Spleen (tissue), 11 donors: ENCODE data around the gene HSPA4L. TPM values are rescaled to one million over a fixed set of nuclear protein-coding genes. Genes with fewer than 3 reads are reported as not detected.

Experiments
- DNase-seq: peaks from one replicate; pipeline ENCODE4 v3.0.0-alpha.2; 2020
- H3K27ac ChIP-seq, 8 donors: fragments of 200-600 bp; sonication (generic) in 7 of 8; 1 replicate in 4 of 8; 2 replicates in 4 of 8; pipeline versions ENCODE4 v1.5.0 to v1.8.0; 2016 to 2021; ENCODE audit warnings: inconsistent platforms in 4 of 8, mild to moderate bottlenecking in 4 of 8, moderate library complexity in 1 of 8
- H3K27me3 ChIP-seq, 7 donors: fragments of 200-600 bp; sonication (generic) in 6 of 7; replicated peaks in 1 of 7; 1 replicate in 4 of 7; 2 replicates in 3 of 7; pipeline versions ENCODE4 v1.5.0 to v1.8.0; 2016 to 2021; ENCODE audit warnings: inconsistent platforms in 3 of 7, mild to moderate bottlenecking in 1 of 7
- H3K36me3 ChIP-seq, 6 donors: fragments of 200-600 bp; sonication (generic) in 5 of 6; 1 replicate in 4 of 6; 2 replicates in 2 of 6; pipeline versions ENCODE4 v1.5.0 to v1.8.0; 2016 to 2021; ENCODE audit warnings: inconsistent platforms in 2 of 6
- H3K4me1 ChIP-seq, 6 donors: fragments of 200-600 bp; sonication (generic) in 5 of 6; 1 replicate in 3 of 6; 2 replicates in 3 of 6; pipeline versions ENCODE4 v1.5.0 to v1.8.0; 2016 to 2021; ENCODE audit warnings: inconsistent platforms in 3 of 6
- H3K4me3 ChIP-seq, 8 donors: fragments of 200-600 bp; sonication (generic) in 7 of 8; 1 replicate in 4 of 8; 2 replicates in 4 of 8; pipeline versions ENCODE4 v1.5.0 to v1.8.0; 2016 to 2021; ENCODE audit warnings: inconsistent platforms in 4 of 8, mild to moderate bottlenecking in 4 of 8, moderate library complexity in 2 of 8
- H3K9me3 ChIP-seq, 8 donors: fragments of 200-600 bp; sonication (generic) in 7 of 8; 1 replicate in 4 of 8; 2 replicates in 4 of 8; pipeline versions ENCODE4 v1.5.0 to v1.8.0; 2016 to 2021; ENCODE audit warnings: inconsistent platforms in 4 of 8
- POLR2A ChIP-seq, 3 donors: fragments of 450-650 bp; IDR thresholded peaks; one replicate each; pipeline ENCODE4 v1.5.1; 2017; ENCODE audit warnings: antibody characterized with exemption in 3 of 3, mild to moderate bottlenecking in 1 of 3
- POLR2AphosphoS5 ChIP-seq, 3 donors: sonication (generic); formaldehyde crosslinking; IDR thresholded peaks; one replicate each; pipeline ENCODE4 v1.5.1; 2017; ENCODE audit warnings: antibody characterized with exemption in 3 of 3
- WGBS, 5 donors: extraction: QIAGEN DNeasy Blood & Tissue Kit in 3 of 5; methylation state at CpG; one replicate each; pipeline versions ENCODE4 v1.1.5 to v1.1.7; 2013 to 2018; 5-methylcytosine and 5-hydroxymethylcytosine counted together
- intact Hi-C: fragments of 100-400 bp; cut with DNase I; formaldehyde crosslinking; loops from one replicate; pipeline ENCODE4 v1.15.0; 2023; ENCODE audit warnings: low total_unique reads
- polyA plus RNA-seq, 3 donors: library from polyadenylated mRNA; stranded (reverse); fragments of 200-250 nt; gene quantifications; one replicate each; pipeline ENCODE4 v1.2.1, GENCODE V29; 2013
- total RNA-seq, 7 donors: library from RNA; depleted of rRNA in 3 of 7; stranded (reverse); fragments of >200 nt in 3 of 7; fragmentation: NEBNext Ultra II Directional in 4 of 7; extraction: Animal tissue kit (Norgen Biotek cat#: 25700) in 4 of 7; gene quantifications; one replicate each; pipeline versions ENCODE4 v1.1.0 to v1.2.1, GENCODE V29; 2016 to 2021
- TF ChIP-seq, protein P1 (sequence below), 11 experiments: fragments of 200-600 bp in 7 of 11; fragments of 450-650 bp in 4 of 11; sonication (generic) in 4 of 11; IDR thresholded peaks in 8 of 11; conservative IDR thresholded peaks in 3 of 11; 1 replicate in 7 of 11; 2 replicates in 4 of 11; pipeline versions ENCODE4 v1.4.0 to v1.8.0; 2016 to 2021; ENCODE audit warnings: antibody characterized with exemption in 11 of 11, inconsistent platforms in 4 of 11, mild to moderate bottlenecking in 1 of 11
- donor health status: healthy with polysubstance abuse.
- donor health status: DM: no; HTN: no; CAD: no; lungs with moderate emphysema.
- donor health status: DM: no; HTN: no; CAD: no.
- donor health status: Bipolar disorder and iron deficiency.
- donor health status: healthy.
- donor health status: DM: no; HTN: no; CAD: no.
- donor health status: DM: yes; HTN: yes; CAD: no.

Gene HSPA4L
- total and polyA plus RNA-seq, 10 donors = 0.13 to 4.1 (median 2.5) TPM

DNA sequence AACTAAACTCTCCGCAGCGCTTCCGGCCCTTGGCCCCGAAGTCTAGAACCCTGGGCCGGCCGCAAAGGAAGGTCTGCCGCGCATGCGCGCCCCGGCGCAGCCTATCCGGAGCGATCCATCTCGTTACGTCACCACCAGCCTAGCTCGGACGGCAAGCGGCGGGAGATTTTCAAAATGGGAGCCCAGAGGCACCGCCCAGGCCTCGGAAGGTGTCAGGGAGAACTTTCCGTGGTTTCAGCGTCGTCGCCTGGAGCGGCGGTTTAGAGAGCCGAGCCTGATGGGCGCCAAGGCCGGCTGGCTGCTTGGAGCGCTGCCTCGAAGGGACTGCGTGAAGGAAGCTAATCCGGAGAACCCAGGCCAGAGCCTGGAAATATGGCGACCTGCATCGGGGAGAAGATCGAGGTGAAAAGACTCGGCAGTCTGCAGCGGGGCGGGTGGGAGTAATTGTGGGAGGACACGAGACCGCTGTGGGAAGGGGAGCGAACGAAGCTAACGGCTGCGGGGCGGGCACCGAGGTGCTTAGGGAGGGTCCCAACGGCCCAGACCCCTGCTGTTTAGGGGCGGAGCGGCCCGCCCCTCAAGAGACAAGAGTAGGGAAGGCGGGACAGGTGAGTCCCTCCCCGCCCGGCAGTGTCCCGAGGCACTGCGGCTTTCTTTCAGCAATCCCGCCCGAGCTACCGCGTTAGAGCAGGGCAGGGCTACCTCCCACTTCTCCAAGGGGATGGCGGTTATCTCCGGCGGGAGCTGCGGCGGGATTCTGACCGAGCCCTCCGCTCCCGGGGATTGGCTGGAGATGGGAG lies 98.8 kb downstream of the HSPA4L start, which contains the start of gene PLK4:
PLK4 (plus strand) TSS at position 131 of the 800 bp plus-strand sequence; CDS start at position 373, 242 bp downstream.
- H3K4me3 ChIP-seq = peak within 1 kb of the TSS; percentile 77 to 100 (median 95)
- DNase-seq = peak; percentile 97
- no peaks in the 10 kb centered on the region for H3K27me3 ChIP-seq
- H3K4me1 ChIP-seq = peaks cover 5 to 31% (median 19%) of the 10 kb centered on the region in 6 donors
- TF ChIP-seq, protein P1, sequence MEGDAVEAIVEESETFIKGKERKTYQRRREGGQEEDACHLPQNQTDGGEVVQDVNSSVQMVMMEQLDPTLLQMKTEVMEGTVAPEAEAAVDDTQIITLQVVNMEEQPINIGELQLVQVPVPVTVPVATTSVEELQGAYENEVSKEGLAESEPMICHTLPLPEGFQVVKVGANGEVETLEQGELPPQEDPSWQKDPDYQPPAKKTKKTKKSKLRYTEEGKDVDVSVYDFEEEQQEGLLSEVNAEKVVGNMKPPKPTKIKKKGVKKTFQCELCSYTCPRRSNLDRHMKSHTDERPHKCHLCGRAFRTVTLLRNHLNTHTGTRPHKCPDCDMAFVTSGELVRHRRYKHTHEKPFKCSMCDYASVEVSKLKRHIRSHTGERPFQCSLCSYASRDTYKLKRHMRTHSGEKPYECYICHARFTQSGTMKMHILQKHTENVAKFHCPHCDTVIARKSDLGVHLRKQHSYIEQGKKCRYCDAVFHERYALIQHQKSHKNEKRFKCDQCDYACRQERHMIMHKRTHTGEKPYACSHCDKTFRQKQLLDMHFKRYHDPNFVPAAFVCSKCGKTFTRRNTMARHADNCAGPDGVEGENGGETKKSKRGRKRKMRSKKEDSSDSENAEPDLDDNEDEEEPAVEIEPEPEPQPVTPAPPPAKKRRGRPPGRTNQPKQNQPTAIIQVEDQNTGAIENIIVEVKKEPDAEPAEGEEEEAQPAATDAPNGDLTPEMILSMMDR (IDR thresholded peaks at IDR 0.05 in 8 of 11, conservative IDR thresholded peaks at IDR 0.05 in 3 of 11) = no peak
- TF ChIP-seq POLR2A (IDR thresholded peaks at IDR 0.05) (peak in 1 of 3 donors; percentile 65), POLR2AphosphoS5 (IDR thresholded peaks at IDR 0.05) (peak in 2 of 3 donors; percentile 91 to 92)
- peaks cover 0 to 4% (median 0%) of the 10 kb centered on the region in 6 donors for H3K36me3 ChIP-seq
- peak within 1 kb of the TSS; percentile 79 to 87 (median 84) for H3K27ac ChIP-seq
- intact Hi-C loops = loop anchor here (10.0 kb wide), 1 partner anchor 84 kb away; the partner anchor contains the start of genes ABHD18 and MFSD8
- whole genome bisulfite sequencing, 5 donors = 0 to 1% (median 1%) methylated on average over 33 to 70 of the region's 70 CpGs
- H3K9me3 ChIP-seq = no peaks in the 10 kb centered on the region

DNA sequence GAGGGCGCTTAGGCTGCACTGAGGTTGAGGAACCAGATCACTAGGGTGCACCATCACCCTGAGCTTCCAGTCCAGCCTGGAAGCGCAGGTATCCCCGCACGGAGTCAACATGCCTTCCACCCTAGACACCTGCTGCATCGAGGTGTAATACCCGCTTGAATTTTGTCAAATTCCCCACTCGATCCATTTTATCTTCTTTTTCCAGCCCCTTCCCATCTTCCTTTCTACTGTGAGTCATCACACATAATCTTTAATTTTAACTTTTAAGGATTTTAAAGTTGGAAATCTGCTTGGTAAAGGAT lies 99.4 kb downstream of the HSPA4L start:
- 1 to 5% (median 2%) methylated on average over 7 of the region's 7 CpGs for WGBS, 5 donors
- H3K27ac ChIP-seq = peak overlapping the region in 3 of 8 donors; percentile 83 to 87 (median 86)
- intact Hi-C loops = loop anchor here (10.0 kb wide), 1 partner anchor 83 kb away; the partner anchor contains the start of genes ABHD18 and MFSD8

GRCh38 chr4:127888559-127888958 lies 106.4 kb downstream of the HSPA4L start:
- Histone ChIP-seq H3K9me3 (no peaks in the 10 kb centered on the region), H3K4me1 (no peaks in the 10 kb centered on the region), H3K36me3 (peaks cover 0 to 53% (median 0%) of the 10 kb centered on the region in 6 donors), H3K27ac (no peak overlapping the region), H3K4me3 (no peak overlapping the region), H3K27me3 (no peaks in the 10 kb centered on the region)
- 94 to 98% (median 96%) methylated on average over 1 of the region's 1 CpG for WGBS, 5 donors
- DNase-seq = no peak
- intact Hi-C loops = loop anchor here (10.0 kb wide), 1 partner anchor 76 kb away; the partner anchor contains the start of genes ABHD18 and MFSD8
- TF ChIP-seq POLR2A (IDR thresholded peaks at IDR 0.05) (no peak), POLR2AphosphoS5 (IDR thresholded peaks at IDR 0.05) (no peak)
- TF ChIP-seq, protein P1 (IDR thresholded peaks at IDR 0.05 in 8 of 11, conservative IDR thresholded peaks at IDR 0.05 in 3 of 11) = no peak

More for the DNA sequence above, 99.4 kb downstream of the HSPA4L start:
- Histone ChIP-seq H3K27me3 (no peaks in the 10 kb centered on the region), H3K36me3 (peaks cover 0 to 9% (median 0%) of the 10 kb centered on the region in 6 donors), H3K4me1 (peaks cover 5 to 31% (median 19%) of the 10 kb centered on the region in 6 donors), H3K9me3 (no peaks in the 10 kb centered on the region), H3K4me3 (peak overlapping the region; percentile 77 to 100 (median 95))
- no peak for DNase-seq
- TF ChIP-seq POLR2AphosphoS5 (IDR thresholded peaks at IDR 0.05) (no peak), POLR2A (IDR thresholded peaks at IDR 0.05) (no peak)
- TF ChIP-seq, protein P1 (IDR thresholded peaks at IDR 0.05 in 8 of 11, conservative IDR thresholded peaks at IDR 0.05 in 3 of 11) = no peak

- Histone ChIP-seq H3K27ac (no peak overlapping the region), H3K9me3 (no peaks in the 10 kb centered on the region), H3K27me3 (no peaks in the 10 kb centered on the region), H3K4me1 (no peaks in the 10 kb centered on the region), H3K4me3 (no peak overlapping the region), H3K36me3 (peaks cover 0 to 66% (median 0%) of the 10 kb centered on the region in 6 donors)
- DNase-seq = no peak
- intact Hi-C loops = loop anchor here (10.0 kb wide), 1 partner anchor 75 kb away; the partner anchor contains the start of genes ABHD18 and MFSD8
- TF ChIP-seq, protein P1 (IDR thresholded peaks at IDR 0.05 in 8 of 11, conservative IDR thresholded peaks at IDR 0.05 in 3 of 11) = no peak
- TF ChIP-seq POLR2A (IDR thresholded peaks at IDR 0.05) = no peak
- no peak for TF ChIP-seq POLR2AphosphoS5 (IDR thresholded peaks at IDR 0.05)
- WGBS, 5 donors = 83 to 96% (median 87%) methylated on average over 3 of the region's 3 CpGs
These were observed 107.8 kb downstream of the HSPA4L start for GRCh38 chr4:127889903-127890302.
